ENCODE measurements around the gene THEM4.

Gene THEM4

GRCh38 chr1:151949371-151950193 is 40.3 kb upstream of the THEM4 start:
- no peak for TF ChIP-seq CTCF (IDR thresholded peaks at IDR 0.05; ENCODE audit: unreplicated experiment in 3 of 3)
- H3K4me1 Mint-ChIP-seq, result no peaks in the 10 kb centered on the region

GRCh38 chr1:151948506-151948905 is 39.2 kb upstream of the THEM4 start:
- Mint-ChIP-seq H3K9me3 (no peaks in the 10 kb centered on the region), H3K36me3 (ENCODE audit: low read depth) (no peaks in the 10 kb centered on the region), H3K27me3 (ENCODE audit: low read depth) (peaks cover 20% of the 10 kb centered on the region)

More at GRCh38 chr1:151949371-151950193, 40.3 kb upstream of the THEM4 start:
- no peaks in the 10 kb centered on the region for H3K9me3 Mint-ChIP-seq
- no peak overlapping the region for H3K4me3 Mint-ChIP-seq
- H3K27me3 Mint-ChIP-seq (ENCODE audit: low read depth), result peaks cover 17% of the 10 kb centered on the region
- no peaks in the 10 kb centered on the region for H3K36me3 Mint-ChIP-seq (ENCODE audit: low read depth)
- H3K27ac Mint-ChIP-seq, result no peak overlapping the region

GRCh38 chr1:151947140-151947539 is 37.8 kb upstream of the THEM4 start:
- no peaks in the 10 kb centered on the region for H3K9me3 Mint-ChIP-seq
- H3K4me1 Mint-ChIP-seq, result no peaks in the 10 kb centered on the region
- H3K27ac Mint-ChIP-seq, result no peak overlapping the region
- no peaks in the 10 kb centered on the region for H3K36me3 Mint-ChIP-seq (ENCODE audit: low read depth)
- TF ChIP-seq CTCF (IDR thresholded peaks at IDR 0.05; ENCODE audit: unreplicated experiment in 3 of 3), result no peak
- no peak overlapping the region for H3K4me3 Mint-ChIP-seq
- H3K27me3 Mint-ChIP-seq (ENCODE audit: low read depth), result peaks cover 18% of the 10 kb centered on the region

More at GRCh38 chr1:151948506-151948905, 39.2 kb upstream of the THEM4 start:
- Mint-ChIP-seq H3K4me3 (no peak overlapping the region), H3K27ac (no peak overlapping the region), H3K4me1 (no peaks in the 10 kb centered on the region)
- no peak for TF ChIP-seq CTCF (IDR thresholded peaks at IDR 0.05; ENCODE audit: unreplicated experiment in 3 of 3)

GRCh38 chr1:151945725-151946722 is 36.7 kb upstream of the THEM4 start:
- H3K27me3 Mint-ChIP-seq (ENCODE audit: low read depth), result peaks cover 15% of the 10 kb centered on the region
- no peaks in the 10 kb centered on the region for H3K36me3 Mint-ChIP-seq (ENCODE audit: low read depth)
- TF ChIP-seq CTCF (IDR thresholded peaks at IDR 0.05; ENCODE audit: unreplicated experiment in 3 of 3), result no peak
- no peak overlapping the region for H3K4me3 Mint-ChIP-seq
- no peak overlapping the region for H3K27ac Mint-ChIP-seq
- H3K4me1 Mint-ChIP-seq, result peaks cover 5% of the 10 kb centered on the region
- H3K9me3 Mint-ChIP-seq, result no peaks in the 10 kb centered on the region

GRCh38 chr1:151944857-151945575 is 35.7 kb upstream of the THEM4 start:
- H3K9me3 Mint-ChIP-seq, result no peaks in the 10 kb centered on the region
- H3K4me3 Mint-ChIP-seq, result no peak overlapping the region
- peaks cover 6% of the 10 kb centered on the region for H3K4me1 Mint-ChIP-seq
- TF ChIP-seq CTCF (IDR thresholded peaks at IDR 0.05; ENCODE audit: unreplicated experiment in 3 of 3), result no peak
- no peak overlapping the region for H3K27ac Mint-ChIP-seq
- peaks cover 11% of the 10 kb centered on the region for H3K27me3 Mint-ChIP-seq (ENCODE audit: low read depth)
- no peaks in the 10 kb centered on the region for H3K36me3 Mint-ChIP-seq (ENCODE audit: low read depth)

All from nephron (organoid).